Tibial nerve (tissue), 4 donors: ENCODE measurements around the gene SCG3. TPM values are rescaled to one million over a fixed set of nuclear protein-coding genes. Genes with fewer than 3 reads are reported as not detected.

ENCODE experiments used
- DNase-seq, 2 donors: peaks; one replicate each; pipeline ENCODE4 v3.0.0-alpha.2; 2019; ENCODE audit warnings: low spot score in 2 of 2
- H3K27ac ChIP-seq, 4 donors: fragments of 200-600 bp; sonication (generic) in 3 of 4; one replicate each; pipeline ENCODE4 v1.5.1; 2017 to 2019; ENCODE audit warnings: mild to moderate bottlenecking in 1 of 4
- H3K27me3 ChIP-seq, 2 donors: fragments of 200-600 bp; sonication (generic) in 1 of 2; one replicate each; pipeline versions ENCODE4 v1.5.1 to v1.6.0; 2017 to 2019
- H3K36me3 ChIP-seq, 3 donors: fragments of 200-600 bp; sonication (generic); one replicate each; pipeline ENCODE4 v1.5.1; 2018 to 2019
- H3K4me1 ChIP-seq, 4 donors: fragments of 200-600 bp; sonication (generic) in 3 of 4; one replicate each; pipeline ENCODE4 v1.5.1; 2017 to 2019
- H3K4me3 ChIP-seq, 4 donors: fragments of 200-600 bp; sonication (generic) in 3 of 4; one replicate each; pipeline ENCODE4 v1.5.1; 2017 to 2019; ENCODE audit warnings: mild to moderate bottlenecking in 1 of 4, moderate library complexity in 1 of 4
- H3K9me3 ChIP-seq, 4 donors: fragments of 200-600 bp; sonication (generic) in 3 of 4; one replicate each; pipeline ENCODE4 v1.5.1; 2017 to 2019
- EP300 ChIP-seq, 2 donors: sonication (generic); formaldehyde crosslinking; IDR thresholded peaks; one replicate each; pipeline ENCODE4 v1.6.1; 2017; ENCODE audit warnings: antibody characterized with exemption in 2 of 2, mild to moderate bottlenecking in 1 of 2
- POLR2A ChIP-seq, 2 donors: fragments of 450-650 bp; IDR thresholded peaks; one replicate each; pipeline ENCODE4 v1.6.1; 2017; ENCODE audit warnings: antibody characterized with exemption in 2 of 2, mild to moderate bottlenecking in 2 of 2, moderate library complexity in 2 of 2
- WGBS, 2 donors: methylation state at CpG; one replicate each; pipeline ENCODE4 v1.1.5; 2018; 5-methylcytosine and 5-hydroxymethylcytosine counted together
- total RNA-seq, 4 donors: library from RNA; depleted of rRNA; stranded (reverse); fragments of >200 nt; gene quantifications; one replicate each; pipeline ENCODE4 v1.1.0, GENCODE V29; 2016
- TF ChIP-seq, protein P1 (sequence below), 5 experiments: fragments of 200-600 bp in 3 of 5; fragments of 450-650 bp in 2 of 5; sonication (generic) in 3 of 5; IDR thresholded peaks; one replicate each; pipeline ENCODE4 v1.5.1; 2016 to 2019; ENCODE audit warnings: antibody characterized with exemption in 5 of 5, mild to moderate bottlenecking in 3 of 5, moderate library complexity in 2 of 5

Gene SCG3
- total RNA-seq, 4 donors from 2014 or later: not detected

DNA sequence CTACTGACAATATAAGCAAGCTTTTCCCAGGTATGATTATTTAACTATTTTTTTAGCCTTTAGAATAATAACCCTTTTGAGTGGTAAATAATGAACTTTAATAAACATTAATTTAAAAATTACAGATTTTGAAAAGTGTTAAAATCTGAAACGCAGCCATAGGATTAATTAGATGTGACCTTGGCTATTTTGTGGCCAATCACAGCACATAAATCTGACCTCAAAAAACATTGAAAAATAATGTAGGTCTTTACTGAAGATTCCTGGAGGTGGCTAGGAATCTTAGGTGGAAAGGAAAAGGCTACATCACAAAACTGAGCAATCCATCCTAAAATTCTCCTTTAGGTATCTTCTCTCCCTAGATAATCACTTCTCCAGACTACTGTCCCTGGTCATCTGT, 18.1 kb downstream of the SCG3 start:
- Histone ChIP-seq H3K27ac (no peak overlapping the region), H3K4me3 (no peak overlapping the region), H3K27me3 (peaks cover 0 to 15% of the 10 kb centered on the region in 2 donors), H3K36me3 (no peaks in the 10 kb centered on the region), H3K4me1 (no peaks in the 10 kb centered on the region), H3K9me3 (no peaks in the 10 kb centered on the region)
- WGBS, 2 donors: 82 to 84% methylated on average over 1 of the region's 1 CpG
- DNase-seq: no peak
- TF ChIP-seq, protein P1, sequence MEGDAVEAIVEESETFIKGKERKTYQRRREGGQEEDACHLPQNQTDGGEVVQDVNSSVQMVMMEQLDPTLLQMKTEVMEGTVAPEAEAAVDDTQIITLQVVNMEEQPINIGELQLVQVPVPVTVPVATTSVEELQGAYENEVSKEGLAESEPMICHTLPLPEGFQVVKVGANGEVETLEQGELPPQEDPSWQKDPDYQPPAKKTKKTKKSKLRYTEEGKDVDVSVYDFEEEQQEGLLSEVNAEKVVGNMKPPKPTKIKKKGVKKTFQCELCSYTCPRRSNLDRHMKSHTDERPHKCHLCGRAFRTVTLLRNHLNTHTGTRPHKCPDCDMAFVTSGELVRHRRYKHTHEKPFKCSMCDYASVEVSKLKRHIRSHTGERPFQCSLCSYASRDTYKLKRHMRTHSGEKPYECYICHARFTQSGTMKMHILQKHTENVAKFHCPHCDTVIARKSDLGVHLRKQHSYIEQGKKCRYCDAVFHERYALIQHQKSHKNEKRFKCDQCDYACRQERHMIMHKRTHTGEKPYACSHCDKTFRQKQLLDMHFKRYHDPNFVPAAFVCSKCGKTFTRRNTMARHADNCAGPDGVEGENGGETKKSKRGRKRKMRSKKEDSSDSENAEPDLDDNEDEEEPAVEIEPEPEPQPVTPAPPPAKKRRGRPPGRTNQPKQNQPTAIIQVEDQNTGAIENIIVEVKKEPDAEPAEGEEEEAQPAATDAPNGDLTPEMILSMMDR (IDR thresholded peaks at IDR 0.05): no peak

DNA sequence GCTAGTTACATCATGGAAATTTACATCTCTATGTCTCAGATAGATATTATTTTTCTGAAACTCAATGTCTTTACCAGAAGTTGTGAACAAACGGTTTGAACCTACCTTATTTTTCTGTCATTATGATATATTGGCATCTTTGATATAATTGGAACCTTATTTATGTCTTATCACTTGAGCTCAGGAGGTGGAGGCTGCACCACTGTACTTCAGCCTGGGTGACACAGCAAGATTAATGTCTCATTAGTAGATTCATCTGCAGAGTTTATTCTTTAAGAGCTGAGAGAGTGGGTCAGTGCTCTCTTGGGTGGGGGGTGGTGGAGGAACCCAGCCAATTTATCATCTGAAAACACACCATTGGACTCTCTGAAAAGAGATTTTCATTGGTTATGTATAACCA, 21.4 kb downstream of the SCG3 start:
- Histone ChIP-seq H3K27me3 (peaks cover 0 to 7% of the 10 kb centered on the region in 2 donors), H3K36me3 (no peaks in the 10 kb centered on the region), H3K27ac (no peak overlapping the region), H3K4me1 (peaks cover 0 to 3% (median under 1%) of the 10 kb centered on the region in 4 donors), H3K9me3 (no peaks in the 10 kb centered on the region), H3K4me3 (no peak overlapping the region)
- WGBS, 2 donors: 56 to 60% methylated on average over 1 of the region's 1 CpG
- TF ChIP-seq, protein P1 (IDR thresholded peaks at IDR 0.05): no peak
- no peak for TF ChIP-seq POLR2A (IDR thresholded peaks at IDR 0.05)
- TF ChIP-seq EP300 (IDR thresholded peaks at IDR 0.05): no peak
- no peak for DNase-seq

DNA sequence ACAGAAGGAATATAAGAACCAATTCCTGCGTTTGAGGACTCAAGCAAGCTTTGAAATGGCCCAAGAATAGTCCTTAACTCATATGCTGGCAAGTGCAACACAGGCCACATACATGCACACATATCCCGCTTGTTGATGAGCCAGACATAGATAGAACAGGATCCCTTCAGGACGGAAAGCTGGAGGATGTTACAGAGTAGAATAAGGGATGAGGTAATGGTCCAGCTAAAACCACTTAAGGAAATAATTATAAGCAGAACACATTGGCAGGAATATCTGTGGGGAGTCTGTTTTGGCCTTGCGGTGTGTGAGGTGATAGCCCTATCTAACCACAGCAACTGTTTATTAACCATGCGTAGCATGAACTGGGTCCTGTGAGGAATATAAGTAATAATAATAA, 25.0 kb downstream of the SCG3 start:
- WGBS, 2 donors: 69 to 73% methylated on average over 5 of the region's 5 CpGs
- Histone ChIP-seq H3K4me1 (peaks cover 0 to 11% (median 2%) of the 10 kb centered on the region in 4 donors), H3K9me3 (no peaks in the 10 kb centered on the region), H3K27me3 (no peaks in the 10 kb centered on the region), H3K27ac (no peak overlapping the region), H3K4me3 (no peak overlapping the region), H3K36me3 (no peaks in the 10 kb centered on the region)
- no peak for DNase-seq
- TF ChIP-seq POLR2A (IDR thresholded peaks at IDR 0.05) (no peak), EP300 (IDR thresholded peaks at IDR 0.05) (no peak)
- TF ChIP-seq, protein P1 (IDR thresholded peaks at IDR 0.05): no peak

DNA sequence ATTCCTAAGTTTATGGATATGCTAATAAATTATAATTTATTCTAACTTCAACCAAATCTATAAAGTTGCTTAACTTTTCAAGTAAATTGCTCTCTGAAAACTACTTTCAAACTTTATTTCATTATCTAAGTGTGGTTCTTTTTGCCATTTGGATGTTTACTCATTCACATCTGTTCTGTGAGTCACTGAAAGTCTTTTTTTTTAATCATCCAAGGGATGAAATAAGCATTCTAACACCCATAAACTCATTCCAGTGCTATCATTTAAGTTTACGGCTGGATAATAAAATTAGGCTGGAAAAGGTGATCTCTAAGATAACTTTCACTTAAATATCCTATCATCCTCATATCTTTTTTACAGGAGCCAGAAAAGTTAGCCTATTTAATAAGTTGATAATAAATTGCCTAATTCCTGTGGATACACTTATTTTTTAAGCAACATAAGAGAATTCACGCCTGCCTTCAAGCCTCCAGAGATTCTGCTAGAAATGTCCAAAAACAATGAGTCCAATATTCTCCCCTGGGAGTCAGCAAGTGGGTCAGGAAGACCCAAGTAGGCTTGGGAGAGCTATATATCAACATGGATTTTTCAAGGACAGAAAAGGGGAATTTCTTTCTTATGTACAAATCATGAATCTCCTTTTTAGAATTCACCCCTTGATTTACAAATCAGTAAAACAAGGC, 25.8 kb downstream of the SCG3 start:
- no peaks in the 10 kb centered on the region for H3K36me3 ChIP-seq
- TF ChIP-seq, protein P1 (IDR thresholded peaks at IDR 0.05): no peak
- TF ChIP-seq POLR2A (IDR thresholded peaks at IDR 0.05) (no peak), EP300 (IDR thresholded peaks at IDR 0.05) (no peak)
- H3K27me3 ChIP-seq: no peaks in the 10 kb centered on the region
- peaks cover 0 to 11% (median 2%) of the 10 kb centered on the region in 4 donors for H3K4me1 ChIP-seq
- H3K9me3 ChIP-seq: no peaks in the 10 kb centered on the region
- no peak for DNase-seq
- no peak overlapping the region for H3K4me3 ChIP-seq
- peak overlapping the region in 1 of 4 donors; percentile 65 for H3K27ac ChIP-seq
- WGBS, 2 donors: 75 to 80% methylated on average over 2 of the region's 2 CpGs

DNA sequence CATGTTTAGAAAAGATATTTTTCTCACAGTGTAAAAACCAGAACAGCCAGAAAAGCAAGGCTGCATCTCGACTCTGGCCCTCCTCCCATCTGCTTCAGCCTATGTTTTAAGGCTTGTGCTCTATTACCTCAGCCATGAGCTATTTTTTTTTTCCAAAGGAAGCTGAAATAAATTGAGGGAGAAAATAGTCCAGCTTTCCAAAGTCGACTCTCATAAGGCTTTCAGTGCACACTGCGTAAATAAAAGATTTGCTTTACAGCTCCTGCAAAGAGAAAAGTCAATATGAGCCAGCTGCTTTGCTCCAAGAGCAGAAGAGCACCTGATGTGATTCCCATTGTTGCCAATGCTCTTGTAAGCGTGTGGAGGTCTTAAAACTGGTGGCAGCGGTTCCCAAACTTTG, 26.7 kb downstream of the SCG3 start:
- Histone ChIP-seq H3K27ac (peak overlapping the region in 1 of 4 donors; percentile 65), H3K27me3 (no peaks in the 10 kb centered on the region), H3K4me1 (peaks cover 0 to 11% (median 2%) of the 10 kb centered on the region in 4 donors), H3K4me3 (no peak overlapping the region), H3K36me3 (no peaks in the 10 kb centered on the region), H3K9me3 (no peaks in the 10 kb centered on the region)
- 41 to 48% methylated on average over 5 of the region's 5 CpGs for WGBS, 2 donors
- TF ChIP-seq POLR2A (IDR thresholded peaks at IDR 0.05) (no peak), EP300 (IDR thresholded peaks at IDR 0.05) (no peak)
- TF ChIP-seq, protein P1 (IDR thresholded peaks at IDR 0.05): no peak
- no peak for DNase-seq
